Aorta (tissue), 5 donors: ENCODE results near the gene PKIG. TPM values are rescaled to one million over a fixed set of nuclear protein-coding genes. Genes with fewer than 3 reads are reported as not detected.

ENCODE experiments used
- ATAC-seq: fragments of 200-7000 bp; cut with Tn5 transposase; one replicate; pipeline ENCODE4 v1.9.1; 2022; ENCODE audit warnings: moderate library complexity; ENCODE audit not compliant: low FRiP score
- DNase-seq, 2 donors: peaks; one replicate each; pipeline ENCODE4 v3.0.0-alpha.2; 2020
- H3K27ac ChIP-seq, 2 donors: one replicate each; pipeline ENCODE4 v1.5.1; 2013; ENCODE audit warnings: low read length in 2 of 2, mild to moderate bottlenecking in 2 of 2, moderate library complexity in 2 of 2, control low read depth in 1 of 2, inconsistent platforms in 1 of 2, low read depth in 1 of 2
- H3K27me3 ChIP-seq, 2 donors: one replicate each; pipeline ENCODE4 v1.6.1; 2013; ENCODE audit warnings: control low read depth in 1 of 2, low read length in 1 of 2, mild to moderate bottlenecking in 1 of 2, moderate library complexity in 1 of 2; ENCODE audit not compliant: insufficient read depth in 2 of 2, control insufficient read depth in 1 of 2
- H3K36me3 ChIP-seq, 2 donors: one replicate each; pipeline ENCODE4 v1.6.1; 2013; ENCODE audit warnings: control low read depth in 1 of 2, low read length in 1 of 2, mild to moderate bottlenecking in 1 of 2; ENCODE audit not compliant: insufficient read depth in 2 of 2, control insufficient read depth in 1 of 2
- H3K4me1 ChIP-seq, 2 donors: one replicate each; pipeline ENCODE4 v1.6.1; 2013; ENCODE audit warnings: low read length in 2 of 2, control low read depth in 1 of 2, mild to moderate bottlenecking in 1 of 2, moderate library complexity in 1 of 2; ENCODE audit not compliant: insufficient read depth in 2 of 2, control insufficient read depth in 1 of 2
- H3K4me3 ChIP-seq, 2 donors: one replicate each; pipeline ENCODE4 v1.5.1; 2013; ENCODE audit warnings: low read length in 2 of 2, control low read depth in 1 of 2, mild to moderate bottlenecking in 1 of 2
- H3K9me3 ChIP-seq: one replicate; pipeline ENCODE4 v1.6.1; 2013; ENCODE audit warnings: mild to moderate bottlenecking, low read length; ENCODE audit not compliant: control insufficient read depth
- WGBS, 2 donors: extraction: QIAGEN DNeasy Blood & Tissue Kit; methylation state at CpG; one replicate each; pipeline ENCODE4 v1.1.7; 2013; 5-methylcytosine and 5-hydroxymethylcytosine counted together
- intact Hi-C, 2 donors: fragments of 100-400 bp; cut with DNase I; formaldehyde crosslinking; loops; one replicate each; pipeline versions ENCODE4 v1.14.2 to v1.15.0; 2022
- polyA plus RNA-seq, 2 donors: library from polyadenylated mRNA; stranded (reverse); fragments of 200-250 nt; gene quantifications; one replicate each; pipeline ENCODE4 v1.2.3, GENCODE V29; 2013
- total RNA-seq, 2 donors: library from RNA; stranded (reverse); fragmentation: NEBNext Ultra II Directional; extraction: Animal tissue kit (Norgen Biotek cat#: 25700); gene quantifications; one replicate each; pipeline ENCODE4 v1.2.1, GENCODE V29; 2021
- donor health status: healthy with polysubstance abuse.
- donor health status: Bipolar disorder and iron deficiency.
- donor health status: DM: no; HTN: no; CAD: no.
- donor health status: DM: no; HTN: no; CAD: no.
- donor health status: DM: yes; HTN: yes; CAD: no.

Gene PKIG
- total and polyA plus RNA-seq, 4 donors, result 80.9 to 247 (median 137) TPM

- Histone ChIP-seq H3K9me3 (no peaks in the 10 kb centered on the region), H3K4me1 (no peaks in the 10 kb centered on the region), H3K4me3 (no peak overlapping the region), H3K27me3 (no peaks in the 10 kb centered on the region), H3K27ac (no peak overlapping the region), H3K36me3 (peaks cover 0 to 1% of the 10 kb centered on the region in 2 donors)
- ATAC-seq (no peak), DNase-seq (no peak)
- intact Hi-C loops, result no loop called here
- 97% methylated on average over 8 of the region's 8 CpGs for WGBS, 2 donors
Observed at GRCh38 chr20:44621939-44622338, 39.6 kb downstream of the PKIG start.

- H3K4me1 ChIP-seq, result no peaks in the 10 kb centered on the region
- H3K27me3 ChIP-seq, result no peaks in the 10 kb centered on the region
- 96 to 97% methylated on average over 19 of the region's 19 CpGs for WGBS, 2 donors
- no peaks in the 10 kb centered on the region for H3K9me3 ChIP-seq
- no peak overlapping the region for H3K4me3 ChIP-seq
- ATAC-seq, result no peak
- H3K36me3 ChIP-seq, result peaks cover 0 to 1% of the 10 kb centered on the region in 2 donors
- H3K27ac ChIP-seq, result no peak overlapping the region
- intact Hi-C loops, result no loop called here
- DNase-seq, result no peak
Observed at GRCh38 chr20:44622501-44623270, 40.3 kb downstream of the PKIG start.

- H3K4me1 ChIP-seq, result no peaks in the 10 kb centered on the region
- no peaks in the 10 kb centered on the region for H3K9me3 ChIP-seq
- H3K4me3 ChIP-seq, result no peak overlapping the region
- ATAC-seq, result no peak
- no peak overlapping the region for H3K27ac ChIP-seq
- intact Hi-C loops, result no loop called here
- H3K36me3 ChIP-seq, result peaks cover 0 to 1% of the 10 kb centered on the region in 2 donors
- no peak for DNase-seq
- WGBS, 2 donors, result 96% methylated on average over 4 of the region's 4 CpGs
- no peaks in the 10 kb centered on the region for H3K27me3 ChIP-seq
Observed at GRCh38 chr20:44624152-44624551, 41.8 kb downstream of the PKIG start.

- DNase-seq (no peak), ATAC-seq (no peak)
- Histone ChIP-seq H3K9me3 (no peaks in the 10 kb centered on the region), H3K36me3 (no peaks in the 10 kb centered on the region), H3K4me1 (no peaks in the 10 kb centered on the region), H3K27me3 (no peaks in the 10 kb centered on the region), H3K4me3 (no peak overlapping the region), H3K27ac (no peak overlapping the region)
- 94 to 96% methylated on average over 6 of the region's 6 CpGs for WGBS, 2 donors
- intact Hi-C loops, result no loop called here
Observed at GRCh38 chr20:44624743-44625271, 42.4 kb downstream of the PKIG start.

GRCh38 chr20:44625361-44625760 lies 43.0 kb downstream of the PKIG start:
- no peaks in the 10 kb centered on the region for H3K9me3 ChIP-seq
- intact Hi-C loops, result no loop called here
- H3K27me3 ChIP-seq, result no peaks in the 10 kb centered on the region
- no peaks in the 10 kb centered on the region for H3K4me1 ChIP-seq
- no peak for ATAC-seq
- H3K4me3 ChIP-seq, result no peak overlapping the region
- WGBS, 2 donors, result 94 to 98% methylated on average over 7 to 8 of the region's 8 CpGs
- no peaks in the 10 kb centered on the region for H3K36me3 ChIP-seq
- no peak overlapping the region for H3K27ac ChIP-seq
- no peak for DNase-seq

GRCh38 chr20:44626278-44626677 lies 43.9 kb downstream of the PKIG start:
- H3K4me3 ChIP-seq, result no peak overlapping the region
- ATAC-seq, result no peak
- WGBS, 2 donors, result 94 to 96% methylated on average over 7 of the region's 7 CpGs
- no peak for DNase-seq
- H3K27ac ChIP-seq, result no peak overlapping the region
- H3K36me3 ChIP-seq, result no peaks in the 10 kb centered on the region
- H3K27me3 ChIP-seq, result no peaks in the 10 kb centered on the region
- no peaks in the 10 kb centered on the region for H3K4me1 ChIP-seq
- intact Hi-C loops, result no loop called here
- no peaks in the 10 kb centered on the region for H3K9me3 ChIP-seq

- H3K27ac ChIP-seq, result no peak overlapping the region
Observed at GRCh38 chr20:44627364-44628010, 45.1 kb downstream of the PKIG start.

GRCh38 chr20:44629017-44629385 lies 46.6 kb downstream of the PKIG start:
- Histone ChIP-seq H3K4me1 (no peaks in the 10 kb centered on the region), H3K36me3 (no peaks in the 10 kb centered on the region), H3K9me3 (no peaks in the 10 kb centered on the region), H3K27me3 (no peaks in the 10 kb centered on the region), H3K4me3 (no peak overlapping the region), H3K27ac (no peak overlapping the region)
- ATAC-seq (no peak), DNase-seq (no peak)
- intact Hi-C loops, result no loop called here
- WGBS, 2 donors, result 91 to 94% methylated on average over 9 of the region's 9 CpGs

More at GRCh38 chr20:44627364-44628010, 45.1 kb downstream of the PKIG start:
- H3K4me3 ChIP-seq, result no peak overlapping the region
- intact Hi-C loops, result no loop called here
- H3K9me3 ChIP-seq, result no peaks in the 10 kb centered on the region
- 93 to 94% methylated on average over 13 of the region's 13 CpGs for WGBS, 2 donors
- DNase-seq (no peak), ATAC-seq (no peak)
- no peaks in the 10 kb centered on the region for H3K4me1 ChIP-seq
- H3K36me3 ChIP-seq, result no peaks in the 10 kb centered on the region
- H3K27me3 ChIP-seq, result no peaks in the 10 kb centered on the region

- H3K36me3 ChIP-seq, result no peaks in the 10 kb centered on the region
- H3K27ac ChIP-seq, result no peak overlapping the region
- intact Hi-C loops, result no loop called here
- ATAC-seq (no peak), DNase-seq (no peak)
- H3K9me3 ChIP-seq, result no peaks in the 10 kb centered on the region
- H3K4me3 ChIP-seq, result no peak overlapping the region
- WGBS, 2 donors, result 55% methylated on average over 10 of the region's 10 CpGs
- H3K27me3 ChIP-seq, result no peaks in the 10 kb centered on the region
- H3K4me1 ChIP-seq, result no peaks in the 10 kb centered on the region
Observed at GRCh38 chr20:44629542-44629941, 47.2 kb downstream of the PKIG start.
